HG02981 (cell line): ENCODE measurements around the gene PTH2.

Experiments used
- ATAC-seq: cut with Tn5 transposase; IDR thresholded peaks from one replicate; pipeline ENCODE4 v1.9.1; 2021; ENCODE audit warnings: mild to moderate bottlenecking, moderate library complexity; ENCODE audit not compliant: unreplicated experiment

PTH2 gene

DNA sequence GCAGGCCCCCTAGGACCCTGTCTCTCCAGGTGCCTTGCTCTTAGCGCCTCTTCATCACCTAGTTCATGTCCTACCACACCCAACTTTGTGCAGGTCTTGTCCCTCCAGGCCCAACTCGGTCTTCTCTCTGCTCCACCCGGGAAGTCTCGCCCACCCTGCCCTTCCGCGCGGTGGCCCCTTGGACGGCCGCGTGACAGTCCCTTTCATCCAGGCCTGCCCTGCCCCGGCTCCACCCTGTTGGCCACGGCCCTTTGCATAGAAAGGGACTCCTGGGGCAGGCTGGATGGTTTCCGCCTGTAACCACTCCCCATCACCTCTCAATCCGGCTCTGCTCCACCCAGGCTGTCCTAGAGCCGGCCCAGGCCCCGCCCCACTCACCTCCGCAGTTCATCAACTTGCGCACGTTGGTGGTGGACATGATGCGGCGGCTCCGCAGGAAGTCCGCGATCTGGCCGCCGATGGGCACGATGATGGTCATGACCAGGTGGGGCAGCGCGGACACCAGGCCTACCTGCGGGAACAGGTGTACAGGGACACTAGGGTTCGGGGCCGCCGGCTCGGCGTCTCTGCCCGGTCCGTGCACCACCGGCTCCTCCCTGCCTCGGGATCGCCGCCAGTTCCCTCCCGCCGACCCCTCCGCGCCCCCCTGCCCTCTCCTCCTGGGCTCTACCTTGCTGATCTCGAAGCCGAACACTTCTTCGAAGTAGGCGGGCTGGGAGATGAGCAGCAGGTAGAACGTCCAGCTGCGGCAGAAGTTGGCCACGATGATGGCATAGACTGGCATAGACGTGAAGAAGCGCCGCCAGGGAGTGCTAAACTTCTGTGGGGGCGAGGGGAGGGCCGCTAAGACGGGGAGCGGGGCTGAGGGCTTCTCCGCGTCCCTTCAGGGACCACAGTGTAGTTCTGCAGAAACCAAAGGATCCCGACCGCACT, 9.2 kb upstream of the PTH2 start:
- ATAC-seq = no peak

DNA sequence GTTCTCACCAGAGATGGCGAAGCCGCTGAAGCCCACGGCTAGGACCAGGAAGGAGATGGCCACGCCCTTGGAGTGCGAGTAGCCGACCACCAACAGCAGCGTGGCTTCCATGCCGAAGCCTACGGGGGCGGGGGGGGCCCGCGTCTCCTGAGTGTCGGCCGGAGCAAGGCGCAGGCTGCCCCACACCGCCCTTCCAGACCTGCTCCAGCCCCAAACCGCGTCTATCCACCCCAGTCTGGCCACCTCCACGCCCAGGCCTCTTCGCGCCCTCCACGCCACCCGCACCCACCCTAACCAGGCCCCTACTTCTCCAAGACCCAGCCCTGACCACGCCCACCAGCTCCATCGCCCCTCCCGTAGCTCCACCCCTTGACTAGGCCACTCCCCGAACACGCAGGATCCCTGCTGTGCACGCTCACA, 8.1 kb upstream of the PTH2 start:
- no peak for ATAC-seq

DNA sequence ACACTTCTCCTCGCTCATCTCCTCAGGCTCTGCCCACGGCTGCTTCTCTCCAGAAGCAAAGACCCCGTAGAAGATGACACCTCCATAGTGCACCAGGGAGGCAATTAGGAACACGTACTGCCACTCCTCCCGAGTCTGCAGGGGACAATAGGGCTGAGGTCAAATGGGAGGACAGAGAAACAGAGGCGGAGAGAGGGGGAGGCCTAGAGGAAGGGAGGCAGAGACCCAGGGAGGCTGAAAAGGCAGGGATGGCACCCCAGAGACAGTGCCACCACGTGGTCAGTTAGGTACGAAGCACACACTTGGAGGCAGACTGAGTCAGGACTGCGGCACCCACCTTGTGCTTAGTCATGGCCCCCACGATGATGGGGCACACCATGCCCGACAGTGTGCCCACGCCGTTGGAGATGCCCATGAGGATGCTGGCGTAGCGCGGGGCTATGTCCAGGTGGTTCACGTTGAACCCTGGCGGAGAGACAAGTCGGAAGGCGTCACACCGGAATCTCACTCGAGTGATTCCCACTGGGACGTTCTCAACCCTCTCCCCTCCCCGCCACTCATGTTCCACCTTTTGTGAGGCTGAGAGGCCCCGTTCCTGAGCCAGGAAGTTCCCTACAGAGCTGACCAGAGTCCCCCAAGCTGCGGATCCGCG, 7.6 kb upstream of the PTH2 start:
- no peak for ATAC-seq

DNA sequence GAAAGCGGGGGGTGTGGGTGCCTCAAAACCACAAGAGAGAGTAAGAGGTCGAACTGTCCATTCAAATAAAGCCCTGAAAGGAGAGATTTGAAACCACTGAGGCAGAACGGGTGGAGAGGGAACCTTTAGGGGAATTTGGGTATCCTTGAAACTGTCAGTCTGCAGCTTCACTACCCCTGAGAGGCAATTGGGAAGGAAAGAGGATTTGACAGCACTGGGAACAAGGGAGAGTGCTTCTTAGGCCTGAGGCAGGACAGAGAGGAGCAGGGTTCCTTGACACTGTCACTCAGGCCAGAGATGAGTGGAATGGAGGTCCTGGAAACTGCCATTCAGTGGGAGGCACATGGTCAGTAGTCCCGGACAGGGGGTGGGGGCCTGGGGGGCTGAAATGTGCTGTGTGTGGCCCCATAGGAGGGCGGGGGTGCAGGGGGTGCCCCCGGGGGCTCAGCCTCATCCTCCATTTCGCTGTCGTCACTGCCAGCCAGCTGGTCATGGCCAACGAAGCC, 7.0 kb upstream of the PTH2 start:
- no peak for ATAC-seq

DNA sequence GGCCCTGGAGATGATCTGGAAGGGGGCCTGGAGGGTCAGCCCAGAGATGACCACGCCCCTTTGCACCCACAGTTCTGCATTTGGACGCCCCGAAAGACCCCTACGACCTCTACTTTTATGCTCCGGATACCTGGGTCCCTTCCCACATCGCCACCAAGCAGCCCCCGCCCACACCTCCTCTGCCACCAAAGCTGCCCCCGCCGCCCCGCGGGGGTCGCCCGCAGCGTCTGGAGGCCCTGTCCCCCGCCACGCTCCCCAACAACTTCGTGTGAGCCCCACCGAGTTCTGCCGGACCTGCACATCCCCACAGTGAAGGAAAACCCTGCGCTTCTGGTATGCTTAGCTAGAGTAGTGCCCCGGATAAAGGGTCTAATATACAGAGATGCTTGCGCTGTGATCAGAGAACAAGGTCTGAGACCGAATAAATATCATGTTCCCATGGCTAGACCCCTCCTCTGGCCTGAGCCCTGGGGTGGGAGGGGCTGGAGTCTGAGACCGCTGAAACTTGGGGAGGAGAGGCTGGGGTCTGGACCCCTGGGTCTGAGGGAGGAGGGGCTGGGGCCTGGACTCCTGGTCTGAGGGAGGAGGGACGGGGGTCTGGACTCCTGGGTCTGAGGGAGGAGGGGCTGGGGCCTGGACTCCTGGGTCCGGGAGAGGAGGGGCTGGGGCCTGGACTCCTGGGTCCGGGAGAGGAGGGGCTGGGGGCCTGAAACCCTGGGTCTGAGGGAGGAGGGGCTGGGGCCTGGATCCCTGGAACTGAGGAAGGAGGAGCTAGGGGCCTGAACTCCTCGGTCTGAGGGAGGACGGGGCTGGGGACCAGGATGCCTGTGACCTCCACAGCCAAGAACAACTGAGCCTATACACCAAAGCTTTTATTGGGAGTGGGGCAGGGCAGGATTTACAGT, 5.6 kb upstream of the PTH2 start:
- no peak for ATAC-seq

DNA sequence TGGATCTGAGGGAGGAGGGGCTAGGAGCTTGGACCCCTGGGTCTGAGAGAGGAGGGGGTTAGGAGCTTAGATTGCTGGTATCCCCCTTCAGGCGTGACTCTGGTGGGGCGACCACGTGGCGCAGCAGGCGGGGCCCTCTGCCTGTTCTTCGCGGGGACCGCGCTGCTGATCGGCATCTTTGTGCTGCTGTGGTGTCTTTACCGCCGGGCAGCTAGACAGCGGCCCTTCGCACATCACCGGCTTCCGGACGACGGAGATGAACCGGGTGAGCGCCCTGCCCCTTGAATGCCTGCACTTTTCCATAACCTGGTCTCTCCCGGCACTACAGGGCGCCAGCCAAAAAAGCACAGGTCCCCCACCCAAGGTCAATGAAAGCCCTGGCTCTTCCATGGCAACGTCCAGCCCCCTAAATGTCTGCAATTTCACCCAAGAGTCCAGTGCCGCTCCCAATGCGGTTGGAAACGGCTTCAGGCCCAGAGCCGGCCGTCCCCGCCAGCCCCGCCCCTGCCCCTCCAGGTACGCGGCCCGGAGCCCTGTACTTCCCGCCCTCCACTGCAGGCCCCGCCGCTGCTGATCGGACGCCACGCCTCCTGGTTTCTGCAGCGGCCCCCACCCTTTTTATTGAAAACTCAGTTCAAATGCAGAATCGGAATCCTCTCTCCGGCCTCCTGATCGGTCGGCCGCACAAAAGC, 4.8 kb upstream of the PTH2 start:
- no peak for ATAC-seq

- ATAC-seq = no peak
These were observed 4.1 kb upstream of the PTH2 start for GRCh38 chr19:49427339-49427738.

DNA sequence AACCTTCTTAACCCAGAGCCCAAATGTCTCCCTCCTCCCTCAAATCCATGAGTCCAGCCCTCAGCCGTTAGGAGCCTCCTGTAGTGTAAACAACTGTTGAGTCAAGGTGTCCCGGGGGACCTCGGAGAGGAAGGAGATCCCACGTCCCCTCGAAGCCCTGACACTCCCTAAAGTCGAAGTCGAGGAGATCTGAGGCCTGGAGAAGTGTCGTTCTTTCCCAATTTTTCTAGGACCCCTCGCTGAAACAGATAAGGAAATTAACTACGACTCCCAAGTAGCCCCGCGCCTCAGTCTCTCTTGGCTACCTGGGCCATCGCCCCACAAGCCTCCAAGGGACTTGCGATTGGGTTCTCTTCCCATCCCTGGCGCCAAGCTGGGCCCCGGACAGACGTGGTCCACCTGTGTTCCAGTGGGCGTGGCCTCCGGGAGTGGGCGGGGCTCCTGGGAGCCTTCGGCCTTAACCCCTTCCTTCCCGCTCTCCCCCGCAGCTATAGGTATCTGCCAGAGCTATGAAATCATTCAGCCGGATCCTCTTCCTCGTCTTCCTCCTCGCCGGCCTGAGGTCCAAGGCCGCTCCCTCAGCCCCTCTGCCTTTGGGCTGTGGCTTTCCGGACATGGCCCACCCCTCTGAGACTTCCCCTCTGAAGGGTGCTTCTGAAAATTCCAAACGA, 2.8 kb upstream of the PTH2 start:
- no peak for ATAC-seq

DNA sequence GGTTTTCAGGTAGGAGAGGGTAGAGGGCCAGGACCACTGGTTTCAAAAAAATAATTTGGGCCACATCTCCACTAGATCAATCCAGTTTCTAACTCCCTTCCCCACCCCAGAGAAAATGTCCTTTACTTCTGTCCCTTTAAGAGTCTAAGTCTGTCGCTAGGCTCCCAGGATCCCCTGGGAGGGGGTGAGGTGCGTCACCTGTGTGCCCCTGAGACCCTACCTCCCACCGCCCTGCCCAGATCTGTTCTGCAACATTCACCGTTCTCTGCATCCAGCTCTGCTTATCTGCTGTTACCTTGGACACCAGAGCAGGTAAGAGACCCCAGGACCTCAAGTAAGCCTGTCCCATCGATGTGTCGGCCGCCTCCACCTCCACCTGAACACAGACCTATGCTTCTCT, 1.9 kb upstream of the PTH2 start, which contains the start of gene GFY:
GFY (plus strand) TSS at position 211 of the 400 bp plus-strand sequence. CDS start 1,043 bp downstream, outside the sequence.
- no peak for ATAC-seq

GRCh38 chr19:49423985-49424303, 703 bp upstream of the PTH2 start:
- no peak for ATAC-seq

DNA sequence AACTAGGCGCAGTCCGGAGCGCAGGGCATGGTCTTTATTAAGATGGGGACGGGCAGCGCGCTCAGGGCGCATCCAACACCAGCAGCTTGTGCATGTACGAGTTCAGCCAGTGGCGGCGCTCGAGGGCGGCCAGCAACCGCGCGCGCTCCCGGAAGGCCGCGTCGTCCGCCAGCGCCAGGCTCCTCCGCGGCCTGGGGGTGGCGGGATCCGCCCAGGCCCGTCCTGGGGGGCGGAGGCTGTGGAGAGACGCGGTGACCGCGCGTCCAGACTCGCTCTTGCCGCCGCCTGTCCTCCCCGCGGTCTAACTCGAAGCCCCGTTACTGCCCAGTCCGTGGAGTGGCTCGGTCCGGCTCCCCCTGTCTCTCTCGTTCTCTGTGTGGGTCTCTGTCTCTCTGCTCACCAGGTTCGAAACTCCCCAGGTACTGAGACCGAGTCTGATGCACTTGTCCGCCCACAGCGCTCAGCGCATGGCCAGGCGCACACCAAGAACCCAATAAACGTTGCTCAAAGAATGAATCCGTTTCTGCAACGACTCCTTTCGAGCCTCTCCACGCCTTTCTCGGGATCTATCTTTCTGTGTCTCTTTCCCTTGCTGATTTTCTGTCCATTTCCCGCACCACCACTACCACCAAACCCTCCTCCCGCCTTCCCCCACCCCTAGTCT, 702 bp downstream of the PTH2 start:
- no peak for ATAC-seq

DNA sequence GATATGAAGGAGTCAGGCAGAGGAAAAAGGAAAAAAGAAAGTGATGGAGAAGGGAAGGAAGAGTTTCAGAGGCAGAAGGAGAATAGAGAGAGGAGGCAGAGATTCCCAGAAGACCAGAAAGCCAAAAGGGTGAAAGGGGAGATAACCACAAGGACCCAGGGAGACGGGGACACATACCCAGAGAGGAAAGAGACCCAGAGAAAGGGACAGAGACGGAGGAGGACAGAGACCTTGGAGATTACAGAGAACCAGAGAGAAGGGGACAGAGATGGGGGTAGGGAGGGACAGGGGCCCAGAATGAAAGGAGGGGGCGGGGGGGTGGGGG, 1.4 kb downstream of the PTH2 start:
- ATAC-seq = no peak

- no peak for ATAC-seq
These were observed 2.0 kb downstream of the PTH2 start for GRCh38 chr19:49421039-49421877.

DNA sequence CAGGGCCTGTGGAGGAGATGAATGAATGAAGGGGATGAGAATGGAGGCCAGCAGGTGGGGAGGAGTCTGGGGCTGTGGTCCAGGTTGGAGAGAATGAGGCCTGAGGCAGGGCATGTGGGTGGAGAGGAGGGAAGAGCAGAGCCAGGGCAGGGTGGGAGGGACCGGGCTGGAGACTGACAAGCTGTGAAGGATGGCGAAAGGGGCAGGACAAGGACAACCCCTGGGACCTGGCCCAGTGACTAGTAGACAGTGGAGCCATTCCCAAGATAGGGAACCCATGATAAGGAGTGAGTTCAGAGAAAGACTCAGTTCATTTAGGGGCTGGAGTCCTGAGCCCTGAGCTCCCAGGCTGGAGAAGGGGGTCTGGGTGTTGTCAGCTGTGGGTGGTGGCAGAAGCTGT, 3.0 kb downstream of the PTH2 start:
- ATAC-seq = no peak

- no peak for ATAC-seq
These were observed 4.1 kb downstream of the PTH2 start for GRCh38 chr19:49419173-49419572.

DNA sequence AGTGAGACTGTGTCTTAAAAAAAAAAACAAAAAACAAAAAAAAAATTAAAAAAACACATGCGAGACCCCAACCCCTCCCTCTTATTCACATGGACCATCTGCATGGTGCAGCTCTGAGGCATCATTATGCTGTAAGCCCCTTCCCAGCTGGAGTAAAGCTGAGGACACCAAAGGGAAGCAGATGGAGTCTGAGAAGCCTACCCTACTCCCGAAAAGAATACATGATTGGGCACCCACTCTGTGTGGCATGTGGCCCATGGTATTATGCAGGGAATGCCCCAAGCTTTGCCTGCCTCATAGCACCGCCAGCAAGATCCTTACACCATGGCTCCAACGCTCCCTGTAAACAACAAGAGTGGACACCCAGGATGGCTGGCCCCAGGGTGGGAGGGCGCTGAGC, 4.7 kb downstream of the PTH2 start:
- no peak for ATAC-seq

DNA sequence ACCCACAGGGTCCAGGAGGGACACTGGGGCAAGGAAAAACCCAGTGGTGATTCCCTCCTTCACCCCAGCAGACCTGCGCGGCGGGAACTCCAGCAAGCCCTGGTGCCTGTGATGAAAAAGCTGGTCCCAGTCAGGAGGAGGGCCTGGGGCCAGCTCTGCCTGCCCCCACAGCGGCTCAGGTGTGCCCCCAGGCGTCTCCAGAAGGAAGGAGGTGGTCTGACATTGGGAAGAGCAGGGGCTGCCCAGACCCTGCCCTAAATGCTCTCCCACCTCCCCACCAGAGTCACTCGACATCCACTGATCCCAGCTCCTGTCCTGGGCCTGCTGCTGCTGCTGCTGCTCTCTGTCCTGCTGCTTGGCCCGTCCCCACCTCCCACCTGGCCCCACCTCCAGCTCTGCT, 6.2 kb downstream of the PTH2 start:
- no peak for ATAC-seq

DNA sequence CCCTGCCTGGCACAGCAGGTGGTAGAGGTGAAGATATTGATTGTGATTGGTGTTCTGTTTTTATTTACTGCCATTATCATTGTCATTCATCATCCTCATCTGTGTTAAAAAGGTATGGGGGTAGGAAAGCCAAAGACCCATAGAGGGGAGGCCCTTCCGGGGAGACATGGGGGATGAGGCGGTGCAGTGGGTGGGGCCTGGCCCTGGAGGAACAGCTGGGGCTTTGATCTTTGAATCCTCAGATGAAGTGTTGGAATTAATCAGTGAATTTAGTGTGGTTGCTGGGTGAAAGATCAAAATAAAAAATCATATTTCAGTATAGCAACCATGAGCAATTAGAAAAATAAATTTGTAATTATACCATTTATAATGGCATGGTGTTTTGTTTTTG, 7.4 kb downstream of the PTH2 start:
- ATAC-seq = no peak
